HG03103 (cell line): ENCODE measurements around the gene NUDT21.
"Not testable (repeated sequence)": the region's sequence is repeated elsewhere in the genome, so short reads cannot be mapped to it uniquely, and the experiment has no call there.

ENCODE experiments used
- ATAC-seq: cut with Tn5 transposase; IDR thresholded peaks from one replicate; pipeline ENCODE4 v1.9.1; 2021; ENCODE audit warnings: low read depth; ENCODE audit not compliant: unreplicated experiment

The NUDT21 gene

DNA sequence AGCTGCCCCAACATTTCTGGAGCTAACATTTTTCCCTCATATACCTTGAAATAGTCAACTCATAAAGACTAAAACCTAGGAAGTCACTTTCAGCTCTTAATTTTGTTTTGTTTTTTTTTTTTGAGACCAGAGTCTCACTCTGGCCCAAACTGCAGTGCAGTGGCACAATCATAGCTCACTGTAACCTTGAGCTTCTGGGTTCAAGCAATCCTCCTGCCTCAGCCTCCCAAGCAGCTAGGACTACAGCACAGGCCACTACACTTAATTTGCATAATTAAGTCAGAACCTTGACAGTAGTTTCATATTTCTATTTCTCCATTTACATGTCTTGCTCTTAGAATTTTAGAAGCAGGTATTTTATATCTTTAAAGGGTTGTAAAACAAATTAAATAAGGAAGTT lies 30.5 kb downstream of the NUDT21 start:
- ATAC-seq = no peak

DNA sequence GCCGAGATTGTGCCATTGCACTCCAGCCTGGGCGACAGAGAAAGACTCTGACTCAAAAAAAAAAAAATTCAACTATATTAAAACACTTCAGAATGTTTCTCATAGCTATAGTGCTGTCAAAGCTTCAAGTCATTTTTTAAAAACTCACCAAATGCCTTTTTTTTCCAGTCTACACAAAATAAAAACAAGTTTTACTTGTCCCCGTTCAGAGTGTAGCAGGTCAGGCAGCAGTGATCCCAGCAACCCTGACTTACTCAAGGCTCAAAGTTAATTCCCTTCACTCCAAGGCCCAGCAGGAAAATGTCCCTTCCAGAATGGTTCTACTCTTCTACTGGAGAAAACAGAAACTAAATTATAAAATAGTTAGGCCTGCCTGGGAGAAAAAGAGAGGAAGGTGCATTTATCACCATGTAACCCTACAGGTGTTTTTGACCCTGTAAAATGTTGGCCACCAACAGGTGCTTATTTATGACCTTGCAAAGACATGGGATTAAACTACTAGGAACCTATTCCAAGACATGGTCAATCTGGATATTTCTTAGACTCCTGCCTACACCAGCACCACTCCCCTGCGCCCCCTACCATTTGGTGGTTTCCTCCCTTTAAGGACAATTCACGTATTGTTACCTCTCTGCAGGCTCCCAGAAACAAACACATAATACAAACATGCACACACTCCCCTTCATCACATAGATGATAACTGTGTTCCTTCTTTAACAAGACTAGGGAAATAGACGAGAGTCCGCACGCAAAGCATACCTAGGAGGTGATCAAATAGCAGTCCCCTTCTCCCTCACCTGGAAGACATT lies 31.2 kb downstream of the NUDT21 start:
- ATAC-seq = no peak

DNA sequence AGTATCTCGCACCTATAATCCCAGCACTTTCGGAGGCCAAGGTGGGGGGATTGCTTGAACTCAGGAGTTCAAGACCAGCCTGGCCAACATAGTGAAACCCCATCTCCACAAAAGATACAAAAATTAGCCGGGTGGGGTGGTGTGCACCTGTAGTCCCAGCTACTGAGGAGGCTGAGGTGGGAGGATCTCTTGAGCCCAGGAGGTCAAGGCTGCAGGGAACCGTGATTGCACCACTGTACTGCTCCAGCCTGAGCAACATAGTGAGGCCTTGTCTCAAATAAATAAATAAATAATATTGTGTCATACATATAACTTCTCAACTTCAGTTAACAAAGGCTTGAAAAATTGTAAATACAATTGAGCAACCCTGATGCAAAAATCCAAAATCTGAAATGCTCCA lies 34.0 kb downstream of the NUDT21 start:
- ATAC-seq = no peak

DNA sequence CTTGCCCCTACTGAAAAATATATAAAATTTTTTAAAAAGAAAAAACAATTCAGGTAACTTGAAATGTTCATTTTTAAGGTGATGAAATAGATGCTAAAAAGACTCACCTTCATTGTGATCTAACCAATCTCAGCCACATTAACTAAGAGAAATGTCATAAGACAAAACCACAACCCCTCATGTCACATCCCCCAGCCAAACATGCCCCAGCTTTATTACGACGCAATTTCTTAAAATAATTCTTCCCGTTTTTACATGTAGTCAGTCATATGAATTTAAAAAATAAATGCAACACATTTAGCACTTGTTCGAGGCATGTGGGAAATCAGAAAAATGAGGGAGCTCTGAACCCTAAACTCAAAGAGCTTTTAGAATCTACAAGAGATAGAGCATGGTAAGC lies 35.3 kb downstream of the NUDT21 start:
- ATAC-seq = no peak

DNA sequence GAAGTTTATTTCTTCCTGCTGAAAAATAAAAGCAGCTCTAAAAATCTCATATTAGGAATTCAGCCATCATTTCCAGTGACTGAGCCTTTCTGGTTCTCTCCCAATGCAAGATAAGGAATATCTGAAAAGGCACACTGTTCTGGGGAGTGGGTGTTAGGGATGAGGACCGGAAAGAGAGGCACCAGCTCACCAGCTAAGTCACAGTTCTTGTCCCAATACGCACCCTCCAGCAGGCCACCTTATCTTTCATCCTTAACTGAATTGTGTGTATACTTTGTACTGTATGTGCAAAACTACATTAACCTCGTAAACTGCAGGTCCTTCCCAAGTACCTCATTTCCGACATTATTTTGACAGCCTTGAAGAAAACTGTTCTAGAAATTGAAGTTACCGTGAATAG lies 36.8 kb downstream of the NUDT21 start:
- no peak for ATAC-seq

DNA sequence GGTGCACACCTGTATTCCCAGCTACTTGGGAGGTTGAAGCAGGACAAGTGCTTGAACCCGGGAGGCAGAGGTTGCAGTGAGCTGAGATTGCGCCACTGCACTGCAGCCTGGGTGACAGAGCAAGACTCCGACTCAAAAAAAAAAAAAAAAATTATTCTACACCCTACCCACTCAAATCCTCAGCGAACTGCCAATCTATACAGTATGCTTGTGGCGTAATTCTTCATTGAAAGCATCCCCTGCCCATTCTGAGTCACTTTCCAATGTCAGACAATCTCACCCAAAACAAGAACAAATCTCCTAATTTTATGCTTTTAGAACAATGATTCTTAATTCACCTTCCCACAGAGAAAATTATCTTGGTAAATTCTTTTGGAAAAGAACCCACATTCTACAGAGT lies 37.8 kb downstream of the NUDT21 start:
- ATAC-seq = no peak

DNA sequence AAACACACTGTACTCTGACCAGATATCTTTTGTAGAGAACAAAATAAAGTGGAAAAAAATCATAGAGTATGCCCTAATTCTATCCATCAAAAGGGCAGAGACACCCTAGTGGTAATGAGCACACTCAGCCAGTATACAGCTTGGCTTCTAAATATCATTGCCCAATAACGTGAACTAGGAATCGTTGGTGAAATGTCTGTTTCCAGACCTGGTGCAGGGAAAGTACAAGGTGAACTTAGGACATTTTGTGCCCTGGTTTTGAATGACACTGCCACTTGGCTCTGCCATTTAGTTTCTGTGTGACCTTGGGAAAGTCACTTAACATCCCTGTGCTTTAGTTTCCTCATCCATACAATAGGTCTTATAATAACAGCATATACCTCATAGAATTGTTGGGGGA lies 39.5 kb downstream of the NUDT21 start:
- ATAC-seq = no peak

DNA sequence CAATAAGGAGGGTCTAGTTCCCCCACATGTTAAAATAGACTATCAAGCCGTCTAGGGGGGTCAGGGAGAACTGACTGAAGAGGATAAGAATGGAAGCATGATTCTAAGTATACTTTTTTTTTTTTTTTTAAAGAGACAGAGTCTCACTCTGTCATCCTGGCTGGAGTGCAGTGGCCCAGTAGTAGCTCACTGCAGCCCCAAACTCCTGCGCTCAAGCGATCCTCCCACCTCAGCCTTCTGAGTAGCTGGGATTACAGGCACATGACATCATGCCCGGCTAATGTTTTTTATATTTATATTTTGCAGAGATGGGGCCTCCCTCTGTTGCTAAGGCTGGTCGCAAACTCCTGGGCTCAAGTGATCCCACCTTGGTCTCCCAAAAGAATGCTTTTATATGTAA lies 40.0 kb downstream of the NUDT21 start:
- ATAC-seq = no peak

DNA sequence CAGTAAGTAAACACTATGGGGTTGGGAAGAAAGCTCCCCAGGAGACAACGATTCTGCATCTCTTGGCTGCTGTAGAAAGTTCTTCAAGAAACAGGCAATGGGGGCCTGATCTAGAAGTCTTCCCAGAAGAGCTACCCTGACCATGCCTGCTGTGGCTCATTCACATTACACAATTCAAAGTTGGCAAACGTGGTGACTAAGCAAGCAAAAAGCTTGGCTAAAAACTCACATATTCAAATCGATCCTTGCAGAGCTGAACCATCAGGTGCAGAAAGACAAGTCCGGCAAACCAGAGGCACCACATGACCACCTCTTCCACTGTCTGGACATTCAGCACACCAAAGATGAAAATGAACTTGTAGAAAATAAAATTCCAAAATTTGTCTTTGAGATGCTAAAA lies 41.9 kb downstream of the NUDT21 start:
- ATAC-seq = no peak

DNA sequence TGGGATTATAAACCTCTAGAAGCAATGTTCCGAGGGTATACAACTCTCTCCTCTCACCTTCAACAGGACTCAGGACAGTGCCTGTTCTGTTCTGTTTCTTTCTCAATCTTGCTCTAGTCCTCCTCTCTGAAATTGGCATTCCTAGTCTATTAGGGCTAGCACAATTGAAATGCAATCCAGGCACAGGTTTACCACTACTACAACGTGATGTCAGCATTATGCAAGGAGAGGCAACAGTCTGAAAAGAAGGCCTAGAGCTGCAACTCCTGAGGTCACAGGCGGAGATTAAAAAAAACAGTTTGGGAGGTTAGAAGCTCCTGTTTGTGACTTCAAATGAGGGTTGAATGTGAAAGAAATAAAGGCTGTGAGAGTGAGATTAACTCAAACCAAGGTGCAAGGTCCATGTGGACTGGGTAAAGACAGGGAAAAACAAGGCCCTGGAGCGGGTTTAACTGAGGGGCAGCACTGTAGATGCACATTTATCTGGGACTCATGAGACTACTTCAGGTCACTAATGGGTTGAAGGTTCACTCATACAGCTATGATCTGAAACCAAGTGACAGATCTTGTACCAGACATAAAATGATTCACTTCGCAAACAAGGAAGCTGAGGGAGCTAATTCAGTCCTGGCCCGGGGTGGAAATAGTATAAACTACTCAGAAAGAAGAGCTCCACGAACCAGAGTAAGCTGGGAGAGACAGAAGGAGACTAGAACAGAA lies 42.6 kb downstream of the NUDT21 start:
- no peak for ATAC-seq

DNA sequence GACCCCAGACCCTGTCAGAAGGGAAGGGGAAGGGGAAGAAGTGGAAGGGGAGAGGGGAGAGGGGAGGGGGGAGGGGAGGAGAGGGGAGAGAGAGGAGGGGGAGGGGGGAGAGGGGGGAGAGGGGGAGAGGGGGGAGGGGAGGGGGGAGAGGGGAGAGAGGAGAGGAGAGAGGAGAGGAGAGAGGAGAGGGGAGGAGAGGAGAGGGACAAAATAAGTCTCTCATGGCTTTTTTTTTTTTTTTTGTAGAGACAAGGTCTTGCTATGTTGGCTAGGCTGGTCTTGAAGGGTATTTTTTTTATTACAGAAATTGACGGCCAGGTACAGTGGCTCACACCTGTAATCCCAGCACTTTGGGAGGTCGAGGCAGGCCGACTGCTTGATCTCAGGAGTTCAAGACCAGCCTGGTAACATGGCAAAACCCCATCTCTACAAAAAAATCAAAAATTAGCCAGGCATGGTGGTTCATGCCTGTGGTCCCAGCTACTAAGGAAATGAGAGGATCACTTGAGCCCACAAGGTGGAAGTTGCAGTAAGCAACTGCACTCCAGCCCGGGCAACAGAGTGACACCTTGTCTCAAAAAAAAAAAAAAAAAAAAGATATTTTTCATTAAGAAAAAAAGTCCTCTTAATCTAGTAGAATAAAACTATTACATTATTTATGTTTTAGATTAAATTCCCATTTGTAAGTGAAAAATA lies 45.0 kb downstream of the NUDT21 start:
- no peak for ATAC-seq

DNA sequence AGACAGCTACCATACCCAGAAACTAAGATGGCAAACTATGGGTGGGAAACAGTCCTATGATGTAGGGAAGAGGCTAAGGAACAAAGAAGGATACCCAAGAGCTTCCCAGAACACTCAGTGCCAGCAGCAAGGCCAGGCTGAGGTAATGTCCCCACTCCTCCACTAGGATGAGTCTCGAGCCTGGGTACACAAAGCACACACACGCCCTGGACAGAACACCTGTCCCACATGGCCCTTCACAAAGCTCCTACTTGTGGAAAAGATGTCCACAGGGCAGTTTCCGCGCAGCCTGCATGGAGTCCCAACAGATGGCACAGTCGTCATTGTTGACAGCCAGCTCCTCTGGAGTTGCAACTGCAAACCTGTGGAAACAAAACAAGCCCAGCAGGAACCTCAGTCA lies 49.6 kb downstream of the NUDT21 start:
- ATAC-seq = peak; percentile 68

DNA sequence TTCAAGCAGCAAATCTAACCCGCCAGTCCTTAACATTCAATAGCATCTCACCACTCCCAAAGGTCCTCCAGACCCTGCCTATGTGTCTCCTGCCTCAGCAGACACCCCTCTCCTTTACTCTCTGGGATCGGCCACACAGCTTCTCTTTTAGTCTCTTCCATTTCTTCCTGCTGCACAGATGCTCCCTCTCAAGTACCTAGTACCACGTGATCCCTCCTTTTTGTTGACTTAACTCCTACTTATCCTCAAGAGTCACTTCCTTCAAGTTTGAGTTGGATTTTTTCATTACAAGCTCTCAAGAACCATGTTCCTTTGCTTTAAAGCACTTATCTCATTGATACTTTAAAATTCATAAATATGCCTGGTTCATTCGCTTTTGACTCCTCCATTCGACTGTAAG lies 50.7 kb downstream of the NUDT21 start:
- ATAC-seq = no peak

DNA sequence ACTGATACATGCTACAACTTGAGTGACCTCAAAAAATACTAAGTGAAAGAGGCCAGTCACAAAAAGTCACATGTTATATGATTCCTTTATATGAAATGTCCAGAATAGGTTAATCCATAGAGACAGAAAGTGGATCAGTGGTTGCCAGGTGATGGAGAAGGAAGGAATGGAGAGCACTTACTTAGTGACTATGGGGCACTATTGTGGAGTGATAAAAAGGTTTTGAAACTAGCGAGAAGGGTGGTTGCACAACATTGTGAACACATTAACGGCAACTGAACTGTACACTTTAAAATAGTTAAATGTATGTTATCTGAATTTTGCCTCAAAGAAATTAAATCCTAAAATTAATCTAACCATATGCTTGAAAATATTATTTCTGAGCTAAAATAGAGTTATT lies 51.6 kb downstream of the NUDT21 start:
- no peak for ATAC-seq

DNA sequence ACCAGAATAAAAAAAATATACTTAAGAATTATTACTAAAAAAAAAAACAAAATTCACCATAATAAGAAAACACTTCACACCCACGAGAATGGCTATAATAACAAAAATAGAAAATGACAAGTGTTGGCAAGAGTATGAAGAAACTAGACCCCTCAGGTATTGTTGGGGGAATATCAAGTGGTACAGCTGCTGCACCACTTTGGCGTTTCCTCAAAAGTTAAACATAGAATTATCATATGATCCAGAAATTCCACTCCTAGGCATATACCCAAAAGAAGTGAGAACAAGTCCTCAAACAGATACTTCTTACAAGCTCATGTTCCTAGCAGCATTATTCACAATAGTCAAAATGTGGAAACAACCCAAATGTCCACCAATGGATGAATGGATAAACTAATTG lies 52.1 kb downstream of the NUDT21 start:
- no peak for ATAC-seq

DNA sequence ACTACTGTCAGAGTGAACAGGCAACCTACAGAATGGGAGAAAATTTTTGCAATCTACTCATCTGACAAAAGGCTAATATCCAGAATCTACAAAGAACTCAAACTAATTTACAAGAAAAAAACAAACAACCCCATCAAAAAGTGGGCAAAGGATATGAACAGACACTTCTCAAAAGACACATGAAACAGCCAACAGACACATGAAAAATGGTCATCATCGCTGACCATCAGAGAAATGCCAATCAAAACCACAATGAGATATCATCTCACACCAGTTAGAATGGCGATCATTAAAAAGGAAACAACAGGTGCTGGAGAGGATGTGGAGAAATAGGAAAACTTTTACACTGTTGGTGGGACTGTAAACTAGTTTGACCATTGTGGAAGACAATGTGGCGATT lies 54.4 kb downstream of the NUDT21 start:
- ATAC-seq = not testable (repeated sequence)

DNA sequence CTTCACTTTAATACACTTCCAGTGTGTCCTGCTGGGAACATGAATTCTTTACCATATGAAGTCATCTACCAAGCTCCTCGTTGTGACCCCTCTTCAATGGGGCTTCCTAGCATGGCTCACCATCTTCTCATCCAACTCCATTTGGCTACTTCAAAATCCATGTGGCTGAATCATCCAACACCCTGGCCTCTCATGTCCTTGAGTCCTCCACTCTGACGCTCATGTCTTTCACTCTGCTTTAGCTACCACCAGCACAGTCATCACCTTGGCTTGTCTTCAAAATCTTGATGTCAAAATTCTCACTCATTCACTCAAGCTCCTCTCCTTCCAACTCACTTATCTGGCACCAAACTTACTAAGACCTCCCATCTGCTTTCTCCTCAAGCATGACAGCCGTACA lies 61.6 kb downstream of the NUDT21 start:
- no peak for ATAC-seq

DNA sequence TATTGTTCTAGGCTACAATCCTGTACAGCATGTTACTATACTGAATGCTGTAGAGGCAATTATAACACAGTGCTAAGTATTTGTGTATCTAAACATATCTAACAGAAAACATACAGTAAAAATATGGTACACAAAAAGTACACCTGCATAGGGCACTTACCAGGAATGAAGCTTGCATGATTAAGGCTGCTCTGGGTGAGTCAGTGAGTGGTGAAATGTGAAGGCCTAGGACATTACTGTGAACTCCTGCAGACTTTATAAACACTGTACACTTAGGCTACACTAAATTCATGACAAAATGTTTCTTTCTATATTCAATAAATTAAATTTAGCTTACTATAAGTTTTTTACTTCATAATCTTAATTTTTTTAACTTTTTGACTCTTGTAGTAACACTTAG lies 62.9 kb downstream of the NUDT21 start:
- no peak for ATAC-seq

DNA sequence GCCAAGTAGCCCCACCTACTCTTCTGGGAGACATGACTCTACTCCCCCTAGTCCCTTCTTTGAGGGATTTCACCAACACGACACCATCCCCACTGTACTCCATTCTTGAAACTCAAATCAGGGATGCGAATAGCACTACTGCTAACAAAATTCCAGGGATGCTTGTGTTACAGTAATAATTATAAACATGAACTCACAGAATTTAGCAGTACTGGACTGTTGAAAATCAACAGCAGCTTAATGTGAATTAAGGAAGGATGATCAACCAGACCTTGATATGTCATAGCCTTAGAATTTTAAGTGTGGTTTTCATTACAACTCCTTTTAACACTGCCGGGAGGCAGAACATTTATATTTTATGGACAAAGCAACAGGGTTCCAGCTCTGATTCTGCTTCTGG lies 63.7 kb downstream of the NUDT21 start:
- ATAC-seq = no peak

DNA sequence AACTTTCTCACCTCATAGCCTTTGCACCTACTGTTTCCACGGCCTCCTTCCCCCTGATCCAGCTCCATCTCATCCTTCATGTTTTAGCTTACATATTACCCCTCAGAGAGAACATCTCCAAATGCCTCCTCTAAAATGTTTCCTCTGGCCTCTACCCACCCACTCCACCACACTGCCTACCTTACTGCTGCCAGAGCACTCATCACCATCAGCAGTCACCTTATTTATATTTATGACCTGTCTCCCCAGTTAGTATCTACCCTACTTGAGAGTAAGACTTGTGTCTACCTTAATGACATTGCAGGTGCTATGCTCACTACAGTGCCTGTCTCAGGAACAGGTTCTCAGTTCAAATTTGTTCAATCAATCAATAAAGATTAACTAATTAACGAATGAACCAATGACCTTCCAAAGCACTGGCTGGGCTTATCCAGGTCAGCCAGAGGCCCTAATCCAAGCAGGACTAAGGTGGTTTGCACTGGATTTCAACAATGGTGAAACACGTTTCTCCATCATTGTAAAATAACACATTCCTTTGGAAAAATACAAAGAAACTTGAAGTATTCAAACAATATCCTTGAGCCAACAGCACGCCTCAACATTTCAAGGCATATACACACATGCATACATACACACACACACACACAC lies 66.9 kb downstream of the NUDT21 start:
- ATAC-seq = no peak

DNA sequence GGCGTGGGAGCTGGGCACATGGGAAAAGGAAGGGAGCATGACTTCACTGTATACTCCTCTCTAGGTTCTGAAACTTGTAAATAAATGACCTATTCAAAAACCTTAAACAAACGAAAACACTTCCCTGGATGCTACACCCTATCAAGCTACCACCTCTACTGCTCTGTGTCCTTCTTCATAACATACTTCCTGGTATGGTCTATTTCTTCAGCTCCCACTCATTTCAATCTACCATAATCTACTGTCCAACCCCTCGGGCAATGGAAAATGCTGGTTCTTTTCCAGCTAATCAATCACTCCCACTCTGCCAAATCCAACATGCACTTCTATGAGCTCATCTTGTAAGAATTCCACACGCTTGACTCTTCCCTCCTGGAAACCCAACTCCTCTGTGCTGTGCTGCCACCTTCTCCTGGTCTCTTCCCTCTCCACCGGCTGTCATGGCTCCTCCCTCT lies 68.2 kb downstream of the NUDT21 start:
- ATAC-seq = no peak
